SK-N-SH (cell line): ENCODE data around the gene AGBL1. TPM values are rescaled to one million over a fixed set of nuclear protein-coding genes. Genes with fewer than 3 reads are reported as not detected.

Experiments
- CTCF ChIA-PET: fragments of 300-600, 350-600 bp; formaldehyde crosslinking; extraction: SDS; loops from one replicate; lab custom pipeline; 2021; lab: Yijun Ruan, JAX
- POLR2A ChIA-PET: fragments of 350-600 bp; sonication (Branson Sonifier 250); formaldehyde crosslinking; extraction: SDS; loops from one replicate; lab custom pipeline; 2020; ENCODE audit warnings: antibody characterized with exemption, inconsistent platforms; lab: Yijun Ruan, JAX
- DNase-seq: peaks from one replicate; pipeline ENCODE4 v3.0.0; 2012
- H2AFZ ChIP-seq: fragments of 200-600 bp; sonication (generic); 2 replicates; pipeline ENCODE4 v1.8.1; 2016; ENCODE audit warnings: antibody characterized with exemption, mild to moderate bottlenecking, low read depth
- H3F3A ChIP-seq: fragments of 200-600 bp; sonication (generic); replicated peaks from 2 replicates; pipeline ENCODE3; 2016; ENCODE audit warnings: antibody characterized with exemption, mild to moderate bottlenecking; ENCODE audit not compliant: insufficient read depth
- H3K27ac ChIP-seq, 2 experiments: fragments of 200-500 bp in 1 of 2; fragments of 200-600 bp in 1 of 2; sonication (Bioruptor generic) in 1 of 2; sonication (generic), shearing (Covaris generic) in 1 of 2; 2 replicates each; pipeline versions ENCODE4 v1.5.1 to v1.6.1; 2014 to 2016; ENCODE audit warnings: low read depth in 2 of 2, inconsistent platforms in 1 of 2, low read length in 1 of 2, mild to moderate bottlenecking in 1 of 2, mixed read lengths in 1 of 2
- H3K27me3 ChIP-seq: fragments of 200-600 bp; sonication (generic), shearing (Covaris generic); 2 replicates; pipeline ENCODE4 v1.6.1; 2016; ENCODE audit warnings: mixed run types; ENCODE audit not compliant: insufficient read depth
- H3K36me3 ChIP-seq, 2 experiments: fragments of 200-500 bp in 1 of 2; fragments of 200-600 bp in 1 of 2; sonication (Bioruptor generic) in 1 of 2; sonication (generic) in 1 of 2; replicated peaks in 1 of 2; 2 replicates each; pipeline versions ENCODE3 to v1.5.1; 2014 to 2016; ENCODE audit warnings: low read length in 1 of 2, mild to moderate bottlenecking in 1 of 2; ENCODE audit not compliant: insufficient read depth in 2 of 2, control insufficient read depth in 1 of 2
- H3K4me1 ChIP-seq, 2 experiments: fragments of 200-500 bp in 1 of 2; fragments of 200-600 bp in 1 of 2; sonication (Bioruptor generic) in 1 of 2; sonication (generic), shearing (Covaris generic) in 1 of 2; 2 replicates each; pipeline versions ENCODE4 v1.5.1 to v1.6.1; 2014 to 2016; ENCODE audit warnings: low read depth in 1 of 2, low read length in 1 of 2, mixed run types in 1 of 2; ENCODE audit not compliant: insufficient read depth in 2 of 2, control insufficient read depth in 1 of 2
- H3K4me2 ChIP-seq: fragments of 200-600 bp; sonication (generic), shearing (Covaris generic); 2 replicates; pipeline ENCODE4 v1.6.1; 2017; ENCODE audit warnings: mixed run types
- H3K4me3 ChIP-seq, 2 experiments: fragments of 200-500 bp in 1 of 2; fragments of 200-600 bp in 1 of 2; sonication (Bioruptor generic) in 1 of 2; sonication (generic), shearing (Covaris generic) in 1 of 2; 2 replicates each; pipeline versions ENCODE4 v1.5.1 to v1.8.1; 2014 to 2016; ENCODE audit warnings: low read depth in 2 of 2, inconsistent platforms in 1 of 2, low read length in 1 of 2, mild to moderate bottlenecking in 1 of 2, mixed read lengths in 1 of 2, moderate library complexity in 1 of 2
- H3K79me2 ChIP-seq: fragments of 200-600 bp; sonication (generic); 2 replicates; pipeline ENCODE4 v1.8.1; 2017; ENCODE audit warnings: mild to moderate bottlenecking; ENCODE audit not compliant: insufficient read depth
- H3K9ac ChIP-seq: fragments of 200-600 bp; sonication (generic); 2 replicates; pipeline ENCODE4 v1.6.1; 2017; ENCODE audit warnings: mixed run types
- H3K9me2 ChIP-seq: fragments of 200-600 bp; sonication (generic); 2 replicates; pipeline ENCODE4 v1.6.1; 2017; ENCODE audit warnings: mixed run types
- H3K9me3 ChIP-seq: fragments of 200-600 bp; sonication (generic); 2 replicates; pipeline ENCODE4 v1.6.1; 2017; ENCODE audit warnings: mixed run types, mild to moderate bottlenecking, moderate library complexity
- H4K20me1 ChIP-seq: fragments of 200-600 bp; sonication (generic); 2 replicates; pipeline ENCODE4 v1.6.1; 2017; ENCODE audit warnings: mild to moderate bottlenecking, mixed run types; ENCODE audit not compliant: insufficient read depth
- ELF1 ChIP-seq: IDR thresholded peaks from 2 replicates; pipeline ENCODE4 v1.4.0; 2012
- EP300 ChIP-seq, 2 experiments: IDR thresholded peaks; 2 replicates each; pipeline versions ENCODE4 v1.4.0 to v1.6.1; 2012; ENCODE audit warnings: borderline replicate concordance in 1 of 2, low read depth in 1 of 2, low read length in 1 of 2
- EZH2phosphoT487 ChIP-seq: fragments of 200-600 bp; sonication (generic); IDR thresholded peaks from 2 replicates; pipeline ENCODE4 v1.6.1; 2017; ENCODE audit warnings: low read depth, mixed run types, mild to moderate bottlenecking, antibody characterized with exemption, moderate library complexity, borderline replicate concordance
- FOSL2 ChIP-seq: IDR thresholded peaks from 2 replicates; pipeline ENCODE4 v1.4.0; 2012; ENCODE audit warnings: low read depth, mild to moderate bottlenecking, moderate library complexity, borderline replicate concordance
- FOXJ3 ChIP-seq: sonication (generic); formaldehyde crosslinking; IDR thresholded peaks from 2 replicates; pipeline ENCODE4 v1.5.1; 2020; ENCODE audit warnings: mild to moderate bottlenecking, missing genetic modification reagents
- FOXM1 ChIP-seq: IDR thresholded peaks from 2 replicates; pipeline ENCODE4 v1.4.0; 2012; ENCODE audit warnings: low read depth, mild to moderate bottlenecking
- GATA2 ChIP-seq: sonication (generic); formaldehyde crosslinking; IDR thresholded peaks from 2 replicates; pipeline ENCODE4 v1.5.0; 2020; ENCODE audit warnings: mild to moderate bottlenecking, missing genetic modification reagents
- JUND ChIP-seq: IDR thresholded peaks from 2 replicates; pipeline ENCODE4 v1.4.0; 2012
- NFIC ChIP-seq: IDR thresholded peaks from 2 replicates; pipeline ENCODE4 v1.4.0; 2012; ENCODE audit warnings: borderline replicate concordance
- NRF1 ChIP-seq: IDR thresholded peaks from 2 replicates; pipeline ENCODE4 v1.6.1; 2012; ENCODE audit warnings: low read depth, mild to moderate bottlenecking, low read length
- POLR2AphosphoS5 ChIP-seq: IDR thresholded peaks from 2 replicates; pipeline ENCODE4 v1.6.1; 2012; ENCODE audit warnings: low read depth, low read length
- RFX5 ChIP-seq: IDR thresholded peaks from 2 replicates; pipeline ENCODE4 v1.6.1; 2012; ENCODE audit warnings: mild to moderate bottlenecking, improper control_type of control experiment, low read length
- SIN3A ChIP-seq: IDR thresholded peaks from 2 replicates; pipeline ENCODE4 v1.6.1; 2012; ENCODE audit warnings: low read depth, mild to moderate bottlenecking, low read length, moderate library complexity, borderline replicate concordance
- TAF1 ChIP-seq: IDR thresholded peaks from 2 replicates; pipeline ENCODE4 v1.6.1; 2012; ENCODE audit warnings: low read depth, mild to moderate bottlenecking, low read length, moderate library complexity, borderline replicate concordance
- WGBS: methylation state at CpG from one replicate; pipeline ENCODE4 v1.1.6; 2017; ENCODE audit warnings: low lambda C conversion rate; 5-methylcytosine and 5-hydroxymethylcytosine counted together
- polyA plus RNA-seq, 3 experiments: library from polyadenylated mRNA; depleted of rRNA; stranded (reverse); fragments of >200 nt; gene quantifications; 2 replicates each; pipeline ENCODE4 v1.2.3, GENCODE V29; 2012
- TF ChIP-seq, protein P1 (sequence below): IDR thresholded peaks from 2 replicates; pipeline ENCODE4 v1.4.0; 2012; ENCODE audit warnings: low read depth
- TF ChIP-seq, protein P2 (sequence below): IDR thresholded peaks from 2 replicates; pipeline ENCODE4 v1.6.1; 2012; ENCODE audit warnings: mild to moderate bottlenecking, low read depth, low read length, moderate library complexity
- TF ChIP-seq, protein P3 (sequence below): IDR thresholded peaks from 2 replicates; pipeline ENCODE4 v1.4.0; 2012; ENCODE audit warnings: low read depth, borderline replicate concordance
- TF ChIP-seq, protein P4 (sequence below): fragments of 200-600 bp; sonication (generic); IDR thresholded peaks from 2 replicates; pipeline ENCODE4 v1.6.1; 2017; ENCODE audit warnings: antibody characterized with exemption, mild to moderate bottlenecking, moderate library complexity
- TF ChIP-seq, protein P5 (sequence below): IDR thresholded peaks from 2 replicates; pipeline ENCODE4; 2012

AGBL1 gene
- polyA plus RNA-seq, 1 of the 3 experiments (the other 2 are of a cell fraction): not detected

DNA sequence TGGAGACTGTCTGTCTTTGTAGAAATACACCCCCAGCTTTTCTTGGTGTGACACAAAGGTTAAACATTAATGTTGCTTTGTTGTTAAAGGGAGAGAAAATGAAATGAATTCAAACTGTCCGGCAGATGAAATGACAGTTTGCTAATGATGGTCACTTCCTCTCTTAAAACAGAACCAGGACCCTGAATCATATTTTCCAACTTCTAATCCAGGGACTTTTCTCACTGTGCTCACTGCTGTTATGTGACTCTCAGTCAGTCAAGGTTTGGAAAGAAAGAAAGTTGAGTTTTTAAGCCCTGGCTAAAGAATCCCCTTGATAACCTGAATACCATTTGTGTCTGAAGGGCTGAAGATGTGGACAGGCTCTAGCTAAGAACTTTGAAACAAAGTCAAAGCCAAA is 215.8 kb downstream of the AGBL1 start:
- TF ChIP-seq, protein P1, sequence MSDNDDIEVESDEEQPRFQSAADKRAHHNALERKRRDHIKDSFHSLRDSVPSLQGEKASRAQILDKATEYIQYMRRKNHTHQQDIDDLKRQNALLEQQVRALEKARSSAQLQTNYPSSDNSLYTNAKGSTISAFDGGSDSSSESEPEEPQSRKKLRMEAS: no peak
- TF ChIP-seq POLR2AphosphoS5 (no peak), EZH2phosphoT487 (no peak), ELF1 (no peak), GATA2 (CRISPR knock-in tag) (no peak), TAF1 (no peak), FOXM1 (no peak), NFIC (no peak), FOXJ3 (no peak), FOSL2 (no peak), RFX5 (no peak), JUND (no peak), NRF1 (no peak), SIN3A (no peak), EP300 (IDR thresholded peaks at IDR 0.05; ENCODE audit: borderline replicate concordance in 1 of 2, low read depth in 1 of 2, low read length in 1 of 2) (no peak)
- TF ChIP-seq, protein P2, sequence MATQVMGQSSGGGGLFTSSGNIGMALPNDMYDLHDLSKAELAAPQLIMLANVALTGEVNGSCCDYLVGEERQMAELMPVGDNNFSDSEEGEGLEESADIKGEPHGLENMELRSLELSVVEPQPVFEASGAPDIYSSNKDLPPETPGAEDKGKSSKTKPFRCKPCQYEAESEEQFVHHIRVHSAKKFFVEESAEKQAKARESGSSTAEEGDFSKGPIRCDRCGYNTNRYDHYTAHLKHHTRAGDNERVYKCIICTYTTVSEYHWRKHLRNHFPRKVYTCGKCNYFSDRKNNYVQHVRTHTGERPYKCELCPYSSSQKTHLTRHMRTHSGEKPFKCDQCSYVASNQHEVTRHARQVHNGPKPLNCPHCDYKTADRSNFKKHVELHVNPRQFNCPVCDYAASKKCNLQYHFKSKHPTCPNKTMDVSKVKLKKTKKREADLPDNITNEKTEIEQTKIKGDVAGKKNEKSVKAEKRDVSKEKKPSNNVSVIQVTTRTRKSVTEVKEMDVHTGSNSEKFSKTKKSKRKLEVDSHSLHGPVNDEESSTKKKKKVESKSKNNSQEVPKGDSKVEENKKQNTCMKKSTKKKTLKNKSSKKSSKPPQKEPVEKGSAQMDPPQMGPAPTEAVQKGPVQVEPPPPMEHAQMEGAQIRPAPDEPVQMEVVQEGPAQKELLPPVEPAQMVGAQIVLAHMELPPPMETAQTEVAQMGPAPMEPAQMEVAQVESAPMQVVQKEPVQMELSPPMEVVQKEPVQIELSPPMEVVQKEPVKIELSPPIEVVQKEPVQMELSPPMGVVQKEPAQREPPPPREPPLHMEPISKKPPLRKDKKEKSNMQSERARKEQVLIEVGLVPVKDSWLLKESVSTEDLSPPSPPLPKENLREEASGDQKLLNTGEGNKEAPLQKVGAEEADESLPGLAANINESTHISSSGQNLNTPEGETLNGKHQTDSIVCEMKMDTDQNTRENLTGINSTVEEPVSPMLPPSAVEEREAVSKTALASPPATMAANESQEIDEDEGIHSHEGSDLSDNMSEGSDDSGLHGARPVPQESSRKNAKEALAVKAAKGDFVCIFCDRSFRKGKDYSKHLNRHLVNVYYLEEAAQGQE: no peak
- TF ChIP-seq, protein P3, sequence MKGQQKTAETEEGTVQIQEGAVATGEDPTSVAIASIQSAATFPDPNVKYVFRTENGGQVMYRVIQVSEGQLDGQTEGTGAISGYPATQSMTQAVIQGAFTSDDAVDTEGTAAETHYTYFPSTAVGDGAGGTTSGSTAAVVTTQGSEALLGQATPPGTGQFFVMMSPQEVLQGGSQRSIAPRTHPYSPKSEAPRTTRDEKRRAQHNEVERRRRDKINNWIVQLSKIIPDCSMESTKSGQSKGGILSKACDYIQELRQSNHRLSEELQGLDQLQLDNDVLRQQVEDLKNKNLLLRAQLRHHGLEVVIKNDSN: no peak
- TF ChIP-seq, protein P4, sequence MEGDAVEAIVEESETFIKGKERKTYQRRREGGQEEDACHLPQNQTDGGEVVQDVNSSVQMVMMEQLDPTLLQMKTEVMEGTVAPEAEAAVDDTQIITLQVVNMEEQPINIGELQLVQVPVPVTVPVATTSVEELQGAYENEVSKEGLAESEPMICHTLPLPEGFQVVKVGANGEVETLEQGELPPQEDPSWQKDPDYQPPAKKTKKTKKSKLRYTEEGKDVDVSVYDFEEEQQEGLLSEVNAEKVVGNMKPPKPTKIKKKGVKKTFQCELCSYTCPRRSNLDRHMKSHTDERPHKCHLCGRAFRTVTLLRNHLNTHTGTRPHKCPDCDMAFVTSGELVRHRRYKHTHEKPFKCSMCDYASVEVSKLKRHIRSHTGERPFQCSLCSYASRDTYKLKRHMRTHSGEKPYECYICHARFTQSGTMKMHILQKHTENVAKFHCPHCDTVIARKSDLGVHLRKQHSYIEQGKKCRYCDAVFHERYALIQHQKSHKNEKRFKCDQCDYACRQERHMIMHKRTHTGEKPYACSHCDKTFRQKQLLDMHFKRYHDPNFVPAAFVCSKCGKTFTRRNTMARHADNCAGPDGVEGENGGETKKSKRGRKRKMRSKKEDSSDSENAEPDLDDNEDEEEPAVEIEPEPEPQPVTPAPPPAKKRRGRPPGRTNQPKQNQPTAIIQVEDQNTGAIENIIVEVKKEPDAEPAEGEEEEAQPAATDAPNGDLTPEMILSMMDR: no peak
- TF ChIP-seq, protein P5, sequence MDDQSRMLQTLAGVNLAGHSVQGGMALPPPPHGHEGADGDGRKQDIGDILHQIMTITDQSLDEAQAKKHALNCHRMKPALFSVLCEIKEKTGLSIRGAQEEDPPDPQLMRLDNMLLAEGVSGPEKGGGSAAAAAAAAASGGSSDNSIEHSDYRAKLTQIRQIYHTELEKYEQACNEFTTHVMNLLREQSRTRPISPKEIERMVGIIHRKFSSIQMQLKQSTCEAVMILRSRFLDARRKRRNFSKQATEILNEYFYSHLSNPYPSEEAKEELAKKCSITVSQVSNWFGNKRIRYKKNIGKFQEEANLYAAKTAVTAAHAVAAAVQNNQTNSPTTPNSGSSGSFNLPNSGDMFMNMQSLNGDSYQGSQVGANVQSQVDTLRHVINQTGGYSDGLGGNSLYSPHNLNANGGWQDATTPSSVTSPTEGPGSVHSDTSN: no peak
- TF ChIP-seq, all 33 proteins: peak for 0
- H3K4me3 ChIP-seq: no peak overlapping the region
- H3K4me2 ChIP-seq: no peak overlapping the region
- no peaks in the 10 kb centered on the region for H4K20me1 ChIP-seq
- H3K36me3 ChIP-seq: no peaks in the 10 kb centered on the region
- POLR2A ChIA-PET: no interaction called here
- no peaks in the 10 kb centered on the region for H3F3A ChIP-seq
- H2AFZ ChIP-seq: no peak overlapping the region
- no peaks in the 10 kb centered on the region for H3K79me2 ChIP-seq
- CTCF ChIA-PET: interaction anchor here (1.2 kb wide), 1 partner anchor 64 kb away, joined by 4 read pairs; no protein-coding TSS in a partner anchor
- DNase-seq: no peak
- no peaks in the 10 kb centered on the region for H3K4me1 ChIP-seq
- H3K9me2 ChIP-seq: no peaks in the 10 kb centered on the region
- WGBS: 74% methylated on average over 1 of the region's 1 CpG
- no peaks in the 10 kb centered on the region for H3K9me3 ChIP-seq
- H3K9ac ChIP-seq: no peak overlapping the region
- no peak overlapping the region for H3K27ac ChIP-seq
- no peaks in the 10 kb centered on the region for H3K27me3 ChIP-seq
